Osteocyte (in vitro differentiated cells): Measurements from ENCODE around the gene G0S2. TPM values are rescaled to one million over a fixed set of nuclear protein-coding genes. Genes with fewer than 3 reads are reported as not detected.
"Not testable (repeated sequence)": the region's sequence is repeated elsewhere in the genome, so short reads cannot be mapped to it uniquely, and the experiment has no call there.

Experiments used
- DNase-seq: peaks from one replicate; pipeline ENCODE4 v3.0.0; 2021; ENCODE audit warnings: mixed read lengths; ENCODE audit not compliant: unreplicated experiment; ENCODE audit errors: extremely low spot score
- H3K27ac Mint-ChIP-seq: one replicate; pipeline ENCODE4 v1.8.0; 2021; ENCODE audit warnings: mild to moderate bottlenecking, mixed read lengths; ENCODE audit not compliant: unreplicated experiment
- H3K27me3 Mint-ChIP-seq: one replicate; pipeline ENCODE4 v1.8.0; 2021; ENCODE audit warnings: mixed read lengths; ENCODE audit not compliant: unreplicated experiment
- H3K36me3 Mint-ChIP-seq: one replicate; pipeline ENCODE4 v1.8.0; 2021; ENCODE audit warnings: mixed read lengths; ENCODE audit not compliant: unreplicated experiment
- H3K4me1 Mint-ChIP-seq: one replicate; pipeline ENCODE4 v1.8.0; 2021; ENCODE audit warnings: mixed read lengths; ENCODE audit not compliant: unreplicated experiment
- H3K4me3 Mint-ChIP-seq: one replicate; pipeline ENCODE4 v1.8.0; 2021; ENCODE audit warnings: mild to moderate bottlenecking, moderate library complexity, mixed read lengths; ENCODE audit not compliant: unreplicated experiment
- H3K9me3 Mint-ChIP-seq: one replicate; pipeline ENCODE4 v1.8.0; 2021; ENCODE audit warnings: mixed read lengths; ENCODE audit not compliant: unreplicated experiment
- CTCF ChIP-seq: fragments of 200-600 bp; sonication (generic); IDR thresholded peaks from 2 replicates; pipeline ENCODE4 v1.5.0; 2021; ENCODE audit warnings: antibody characterized with exemption, mild to moderate bottlenecking, moderate library complexity
- total RNA-seq: library from RNA; stranded (reverse); gene quantifications from 2 replicates; pipeline ENCODE4 v1.2.1, GENCODE V29; 2021

The G0S2 gene
- total RNA-seq, 1 donor from 2014 or later, result 0.40 TPM

GRCh38 chr1:209692296-209692695 is 17.1 kb downstream of the G0S2 start:
- TF ChIP-seq CTCF, result no peak
- no peak overlapping the region for H3K27ac Mint-ChIP-seq
- H3K27me3 Mint-ChIP-seq, result peaks cover 66% of the 10 kb centered on the region
- DNase-seq, result no peak
- H3K4me1 Mint-ChIP-seq, result peaks cover 5% of the 10 kb centered on the region
- no peaks in the 10 kb centered on the region for H3K36me3 Mint-ChIP-seq
- H3K9me3 Mint-ChIP-seq, result no peaks in the 10 kb centered on the region
- no peak overlapping the region for H3K4me3 Mint-ChIP-seq

DNA sequence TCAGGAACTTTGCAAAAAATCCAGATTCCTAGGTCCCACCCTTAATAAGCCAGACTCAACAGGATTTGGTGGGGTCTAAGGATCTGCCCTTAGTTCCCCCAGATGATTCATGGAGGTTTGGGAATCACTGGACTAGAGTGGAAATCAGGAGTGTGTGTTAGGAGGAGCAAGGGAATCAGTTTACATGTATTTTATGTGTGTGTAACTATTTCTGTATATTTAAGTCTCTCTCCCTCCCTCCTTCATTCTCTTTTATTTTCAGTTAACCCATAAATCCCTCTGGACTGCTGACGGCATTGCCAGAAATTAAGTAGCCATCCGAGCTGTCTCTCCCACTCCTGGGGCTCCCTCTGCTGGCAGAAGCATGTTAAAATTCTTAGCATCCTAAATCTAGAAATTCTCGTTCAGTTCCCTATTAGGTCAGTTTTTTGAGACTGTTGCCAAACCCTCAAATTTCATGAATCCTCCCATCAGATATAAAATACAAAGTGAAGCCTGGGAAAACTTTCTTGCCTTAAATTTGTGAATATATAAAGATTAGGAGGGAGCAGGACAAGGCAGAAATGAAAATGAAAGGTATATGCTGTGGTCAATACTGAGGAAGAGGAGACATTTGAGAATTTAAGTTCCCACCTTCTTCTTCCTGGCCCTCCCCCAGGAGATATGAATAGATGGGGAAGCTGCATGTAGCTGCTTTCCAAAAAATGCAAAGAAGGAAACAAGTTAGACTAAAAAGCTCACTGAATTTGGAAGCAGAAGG is 17.7 kb downstream of the G0S2 start:
- H3K4me1 Mint-ChIP-seq, result peaks cover 5% of the 10 kb centered on the region
- H3K27me3 Mint-ChIP-seq, result peaks cover 61% of the 10 kb centered on the region
- peak; percentile 89 for DNase-seq
- H3K4me3 Mint-ChIP-seq, result no peak overlapping the region
- no peaks in the 10 kb centered on the region for H3K9me3 Mint-ChIP-seq
- no peaks in the 10 kb centered on the region for H3K36me3 Mint-ChIP-seq
- peak; percentile 93 for TF ChIP-seq CTCF
- no peak overlapping the region for H3K27ac Mint-ChIP-seq

DNA sequence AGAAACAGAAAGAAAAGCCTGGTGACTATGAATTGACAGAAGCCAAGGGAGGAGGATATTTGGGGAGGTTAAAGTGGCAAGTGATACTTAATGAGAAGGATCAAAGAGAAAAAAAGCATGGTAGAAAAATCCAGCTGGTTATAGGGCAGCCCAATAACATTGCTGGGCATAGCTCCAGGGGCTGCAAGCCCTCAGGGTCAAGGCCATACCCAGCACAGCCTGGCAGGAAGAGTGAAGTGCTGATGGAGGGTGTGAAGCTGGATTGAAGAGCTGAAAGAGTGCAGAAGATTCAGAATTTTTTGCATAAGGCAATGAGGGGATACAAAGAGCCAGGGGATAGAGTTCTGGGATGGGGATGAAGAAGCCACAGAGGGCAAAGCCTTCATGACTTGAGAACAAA is 21.5 kb downstream of the G0S2 start:
- H3K4me1 Mint-ChIP-seq, result peaks cover 3% of the 10 kb centered on the region
- no peak overlapping the region for H3K4me3 Mint-ChIP-seq
- H3K27ac Mint-ChIP-seq, result no peak overlapping the region
- H3K9me3 Mint-ChIP-seq, result no peaks in the 10 kb centered on the region
- H3K27me3 Mint-ChIP-seq, result peaks cover 70% of the 10 kb centered on the region
- H3K36me3 Mint-ChIP-seq, result no peaks in the 10 kb centered on the region
- TF ChIP-seq CTCF, result no peak
- no peak for DNase-seq

GRCh38 chr1:209697126-209697525 is 21.9 kb downstream of the G0S2 start:
- Mint-ChIP-seq H3K27me3 (peaks cover 74% of the 10 kb centered on the region), H3K9me3 (no peaks in the 10 kb centered on the region), H3K36me3 (no peaks in the 10 kb centered on the region)

GRCh38 chr1:209700686-209701085 is 25.5 kb downstream of the G0S2 start:
- H3K27ac Mint-ChIP-seq, DNase-seq, H3K36me3 Mint-ChIP-seq, H3K4me3 Mint-ChIP-seq, H3K4me1 Mint-ChIP-seq, H3K9me3 Mint-ChIP-seq: not testable (repeated sequence)
- peaks cover 66% of the 10 kb centered on the region for H3K27me3 Mint-ChIP-seq

More at GRCh38 chr1:209697126-209697525, 21.9 kb downstream of the G0S2 start:
- Mint-ChIP-seq H3K27ac (no peak overlapping the region), H3K4me3 (no peak overlapping the region), H3K4me1 (peaks cover 3% of the 10 kb centered on the region)
- DNase-seq, result no peak
- no peak for TF ChIP-seq CTCF
